NCI-H2227 (cell line): ENCODE data around the gene PWWP2A.

Experiments used
- DNase-seq: peaks from one replicate; lab custom pipeline; 2025; ENCODE audit not compliant: unreplicated experiment; lab: John Stamatoyannopoulos, UW

The PWWP2A gene

GRCh38 chr5:160133918-160134304, 14.7 kb upstream of the PWWP2A start:
- DNase-seq = no peak

- DNase-seq = peak; percentile 91
Measured at GRCh38 chr5:160133071-160133917, 14.0 kb upstream of the PWWP2A start.

GRCh38 chr5:160129841-160130240, 10.6 kb upstream of the PWWP2A start:
- no peak for DNase-seq

- no peak for DNase-seq
Measured at GRCh38 chr5:160128632-160129031, 9.4 kb upstream of the PWWP2A start.

- no peak for DNase-seq
Measured at GRCh38 chr5:160119905-160120266, 636 bp upstream of the PWWP2A start.

GRCh38 chr5:160118349-160119141, 705 bp downstream of the PWWP2A start:
- DNase-seq = peak; percentile 51

DNA sequence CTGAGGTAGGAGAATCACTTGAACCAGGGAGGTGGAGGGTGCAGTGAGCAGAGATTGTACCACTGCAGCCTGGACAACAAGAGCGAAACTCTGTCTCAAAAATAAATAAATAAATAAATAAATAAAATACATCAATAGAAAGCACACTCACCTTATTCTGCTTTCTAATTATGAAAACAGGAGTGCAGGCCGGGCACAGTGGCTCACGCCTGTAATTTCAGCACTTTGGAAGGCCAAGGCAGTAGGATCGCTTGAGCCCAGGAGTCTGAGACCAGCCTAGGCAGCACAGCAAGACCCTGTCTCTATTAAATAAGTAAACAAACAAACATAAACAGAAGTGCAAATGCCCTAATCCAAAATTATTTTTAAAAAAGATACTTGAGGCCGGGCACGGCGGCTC, 2.3 kb downstream of the PWWP2A start:
- no peak for DNase-seq

DNA sequence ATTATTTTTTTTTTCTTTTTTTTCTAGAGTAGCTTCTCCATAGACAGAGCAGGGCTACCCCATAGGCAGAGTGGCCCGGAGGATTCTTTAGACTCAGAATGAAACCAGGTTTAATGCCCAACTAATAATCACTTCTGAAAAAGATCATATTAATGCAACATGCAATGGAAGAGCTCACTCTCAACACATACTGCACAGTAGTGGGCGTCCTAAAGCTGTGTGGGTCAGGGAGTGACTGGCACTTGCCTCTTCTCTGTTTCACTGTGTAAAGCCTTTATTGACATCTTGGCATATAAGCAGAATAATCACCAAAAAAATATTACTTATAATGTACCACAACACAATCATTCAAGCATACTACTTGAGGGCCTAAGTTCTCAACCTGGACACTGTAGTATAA, 11.1 kb downstream of the PWWP2A start:
- no peak for DNase-seq

- no peak for DNase-seq
Measured at GRCh38 chr5:160105686-160106360, 13.4 kb downstream of the PWWP2A start.

- DNase-seq = no peak
Measured at GRCh38 chr5:160097991-160098390, 21.3 kb downstream of the PWWP2A start.

- no peak for DNase-seq
Measured at GRCh38 chr5:160096178-160096577, 23.1 kb downstream of the PWWP2A start.

- no peak for DNase-seq
Measured at GRCh38 chr5:160092960-160093707, 26.1 kb downstream of the PWWP2A start.

GRCh38 chr5:160092514-160092913, 26.7 kb downstream of the PWWP2A start:
- no peak for DNase-seq

- DNase-seq = no peak
Measured at GRCh38 chr5:160090059-160090458, 29.2 kb downstream of the PWWP2A start.

- no peak for DNase-seq
Measured at GRCh38 chr5:160089531-160089930, 29.7 kb downstream of the PWWP2A start.

DNA sequence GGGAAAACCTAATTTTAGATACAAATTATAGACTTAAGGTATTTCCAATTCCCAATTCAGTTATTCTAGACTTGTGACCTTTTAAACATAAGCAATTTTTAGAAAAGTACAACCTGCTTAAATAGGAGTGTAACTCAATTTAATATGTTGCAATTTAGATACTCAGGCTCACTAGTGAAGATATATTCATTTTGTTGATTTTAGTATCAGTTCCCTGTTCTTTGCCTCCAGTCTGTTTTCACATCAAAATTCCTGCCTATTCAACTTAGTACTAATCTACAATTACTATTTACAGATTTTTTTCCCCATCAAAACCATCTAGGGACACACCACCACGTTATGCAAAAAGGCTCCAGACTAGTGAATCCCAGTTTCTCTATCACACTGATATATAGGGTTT, 30.4 kb downstream of the PWWP2A start:
- DNase-seq = no peak

DNA sequence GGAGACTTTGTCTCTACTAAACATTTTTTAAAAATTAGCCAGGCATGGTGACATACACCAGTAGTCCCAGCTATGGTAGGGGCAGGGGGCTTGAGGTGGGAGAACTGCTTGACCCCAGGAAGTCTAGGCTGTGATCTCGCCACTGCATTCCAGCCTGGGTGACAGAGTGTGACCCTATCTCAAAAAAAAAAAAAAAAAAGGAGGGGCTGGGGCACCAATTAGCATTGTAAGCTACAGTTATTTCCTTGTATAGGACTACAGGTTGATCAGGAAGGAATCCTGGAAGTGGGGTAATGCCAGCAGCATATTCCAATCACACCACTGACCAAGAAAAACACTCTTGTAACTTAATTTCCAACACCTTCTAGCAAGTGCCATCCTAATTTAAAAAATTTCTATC, 32.1 kb downstream of the PWWP2A start:
- DNase-seq = no peak

GRCh38 chr5:160084144-160084543, 35.1 kb downstream of the PWWP2A start:
- no peak for DNase-seq

DNA sequence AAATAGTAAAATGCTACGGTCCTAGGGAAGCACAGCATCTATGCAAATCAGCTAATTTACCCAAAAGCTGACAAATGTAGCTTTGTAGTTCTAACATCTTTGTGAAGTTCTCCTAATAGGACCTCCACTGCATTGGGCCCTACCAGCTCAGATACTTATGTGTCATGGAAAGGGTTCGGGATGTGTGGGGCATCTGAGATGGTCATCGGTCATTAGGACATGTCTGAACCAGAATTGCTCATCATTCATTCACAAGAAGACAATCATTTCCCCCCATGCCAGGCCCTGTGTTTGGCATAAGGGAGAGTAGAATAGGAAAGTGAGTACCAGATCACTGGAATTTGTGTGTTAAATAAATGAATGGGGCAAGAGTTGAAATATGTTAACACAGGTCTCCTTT, 35.7 kb downstream of the PWWP2A start:
- DNase-seq = no peak

DNA sequence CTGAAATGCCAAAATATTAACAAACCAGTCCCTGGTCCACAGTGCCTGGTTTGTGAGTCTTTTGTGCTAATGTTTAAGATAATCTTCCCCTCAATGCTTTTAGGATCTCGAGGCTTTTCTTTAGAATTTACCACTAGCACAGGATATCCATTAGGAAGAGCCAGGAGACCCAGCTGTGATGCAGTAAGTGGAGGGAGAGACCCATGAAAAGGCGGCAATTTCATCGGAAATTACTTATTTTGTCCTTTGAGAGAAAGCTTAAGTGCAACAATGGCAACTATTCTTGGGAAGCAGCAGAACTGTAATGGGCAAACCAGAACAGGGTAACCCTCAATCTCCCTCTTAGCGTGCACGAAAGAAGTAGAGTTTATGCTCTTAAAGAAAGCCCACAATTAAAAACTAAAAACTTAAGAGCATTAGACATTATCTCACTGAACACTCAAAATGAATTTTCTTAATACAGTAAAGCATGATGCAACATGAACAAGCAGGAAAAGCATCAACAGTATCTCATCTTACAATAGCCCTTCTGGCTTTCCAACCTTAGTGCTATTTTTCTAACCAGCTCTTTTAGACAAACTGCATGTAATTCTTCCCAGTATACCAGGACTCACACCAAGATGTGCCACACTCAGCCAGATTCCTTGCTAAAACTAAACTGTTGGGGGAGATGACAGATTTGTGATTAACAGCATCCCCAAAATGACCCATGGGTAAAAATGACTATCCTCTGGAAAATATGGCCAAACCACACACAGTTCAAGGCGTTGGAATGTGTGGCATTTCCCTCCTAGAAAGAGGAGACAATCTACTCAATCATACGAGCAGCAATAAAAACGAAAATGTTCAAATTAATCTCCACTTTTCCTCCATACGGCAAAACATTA, 36.4 kb downstream of the PWWP2A start:
- DNase-seq = peak; percentile 43
